ENCODE measurements around the gene CRISPLD2.

The CRISPLD2 gene

GRCh38 chr16:84827131-84827574, 7.4 kb downstream of the CRISPLD2 start:
- peak overlapping the region; percentile 66 for H3K27ac ChIP-seq (replicated peaks)
- no peaks in the 10 kb centered on the region for H3K27me3 ChIP-seq (ENCODE audit: insufficient read depth, poor library complexity, severe bottlenecking)
- TF ChIP-seq GABPA (IDR thresholded peaks at IDR 0.05; ENCODE audit: low read depth) (no peak), CTCF (IDR thresholded peaks at IDR 0.05; ENCODE audit: insufficient read depth, low read length) (no peak), POLR2AphosphoS5 (IDR thresholded peaks at IDR 0.05; ENCODE audit: low read depth) (no peak), REST (IDR thresholded peaks at IDR 0.05; ENCODE audit: insufficient replicate concordance, low read depth) (no peak), SPI1 (IDR thresholded peaks at IDR 0.05; ENCODE audit: borderline replicate concordance, low read depth) (peak; percentile 51; the same call in 1 of the 2 replicates)
- peak; percentile 76 to 92 for DNase-seq (ENCODE audit: low read depth in 1 of 2, low spot score in 1 of 2)
- no peak overlapping the region for H3K4me3 ChIP-seq (replicated peaks; ENCODE audit: insufficient read depth, low read length)

GRCh38 chr16:84827897-84828296, 8.1 kb downstream of the CRISPLD2 start:
- no peak for DNase-seq (ENCODE audit: low read depth in 1 of 2, low spot score in 1 of 2)

More at GRCh38 chr16:84827897-84828296, 8.1 kb downstream of the CRISPLD2 start:
- TF ChIP-seq POLR2AphosphoS5 (IDR thresholded peaks at IDR 0.05; ENCODE audit: low read depth) (no peak), CTCF (IDR thresholded peaks at IDR 0.05; ENCODE audit: insufficient read depth, low read length) (no peak), REST (IDR thresholded peaks at IDR 0.05; ENCODE audit: insufficient replicate concordance, low read depth) (no peak), SPI1 (IDR thresholded peaks at IDR 0.05; ENCODE audit: borderline replicate concordance, low read depth) (no peak), GABPA (IDR thresholded peaks at IDR 0.05; ENCODE audit: low read depth) (no peak)
- Histone ChIP-seq H3K27me3 (ENCODE audit: insufficient read depth, poor library complexity, severe bottlenecking) (no peaks in the 10 kb centered on the region), H3K27ac (replicated peaks) (peak overlapping the region; percentile 66), H3K4me3 (replicated peaks; ENCODE audit: insufficient read depth, low read length) (no peak overlapping the region)

Data from HL-60 (cell line).